Posterior cingulate gyrus (tissue), 11 donors: ENCODE results near the gene MYO18B.

ENCODE experiments used
- DNase-seq, 10 donors: peaks; one replicate each; pipeline versions ENCODE4 v3.0.0 to v3.0.0-alpha.2; 2020 to 2021; ENCODE audit warnings: mixed read lengths in 3 of 10
- intact Hi-C: fragments of 100-400 bp; cut with DNase I; formaldehyde crosslinking; loops from one replicate; pipeline ENCODE4 v1.15.1; 2023

Gene MYO18B

DNA sequence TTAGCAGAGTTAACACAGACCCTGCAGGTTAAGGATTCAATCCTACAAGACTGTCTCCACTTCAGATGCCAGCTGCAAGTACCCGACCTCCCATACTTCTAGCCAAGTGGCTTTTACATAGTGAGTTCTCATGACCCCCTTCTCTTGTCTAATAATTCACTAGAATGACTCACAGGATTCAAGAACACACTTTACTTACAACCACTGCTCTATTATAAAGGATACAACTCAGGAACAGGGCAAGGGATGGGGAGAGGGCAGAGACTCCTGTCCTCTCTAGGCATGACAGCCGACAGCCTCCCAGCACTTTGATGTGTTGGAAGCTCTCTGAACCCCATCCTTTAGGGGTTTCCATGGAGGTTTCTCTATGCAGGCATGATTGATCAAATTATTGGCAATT is 60.0 kb downstream of the MYO18B start:
- intact Hi-C loops = no loop called here
- peak in 1 of 10 donors; percentile 33 for DNase-seq

DNA sequence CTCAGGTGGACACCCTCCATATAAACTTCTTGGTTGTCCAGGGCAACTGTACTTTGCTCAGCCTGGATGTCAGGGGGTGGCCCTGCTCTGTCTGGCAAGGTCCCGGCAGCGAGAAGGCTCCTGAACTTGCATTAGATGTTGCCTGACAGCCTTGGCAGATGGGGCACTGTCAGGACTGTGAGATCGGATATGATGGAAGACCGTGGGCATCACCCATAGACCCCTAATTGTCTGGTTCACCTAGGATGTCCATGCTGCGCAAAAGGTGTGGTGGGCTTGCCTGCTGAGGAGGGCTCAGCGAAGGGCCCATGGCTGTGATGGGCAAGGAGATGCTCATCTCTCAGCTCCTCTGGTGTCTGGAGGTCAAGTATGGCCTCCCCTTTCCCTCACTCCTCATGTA is 62.7 kb downstream of the MYO18B start:
- DNase-seq = peak in 2 of 10 donors; percentile 29 to 44
- intact Hi-C loops = no loop called here

DNA sequence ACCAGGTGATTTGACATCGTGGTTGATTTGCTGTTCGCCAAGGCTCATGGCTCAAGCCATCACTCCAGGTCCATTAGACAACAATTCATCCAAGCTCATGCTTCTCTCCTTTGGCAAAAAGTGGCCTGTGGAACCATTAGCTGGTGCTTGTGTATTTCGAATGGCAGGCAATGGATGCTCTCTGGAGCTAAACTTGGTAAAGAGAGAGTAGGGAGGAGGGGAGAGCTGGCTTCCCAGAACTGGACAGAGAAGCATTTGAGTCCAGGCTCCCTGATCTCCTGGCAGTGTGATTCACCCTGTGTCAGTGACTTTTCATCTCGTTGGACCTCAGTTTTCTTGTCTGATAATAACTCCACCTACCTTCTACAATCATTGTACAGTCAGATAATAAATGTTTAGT is 64.6 kb downstream of the MYO18B start:
- intact Hi-C loops = no loop called here

DNA sequence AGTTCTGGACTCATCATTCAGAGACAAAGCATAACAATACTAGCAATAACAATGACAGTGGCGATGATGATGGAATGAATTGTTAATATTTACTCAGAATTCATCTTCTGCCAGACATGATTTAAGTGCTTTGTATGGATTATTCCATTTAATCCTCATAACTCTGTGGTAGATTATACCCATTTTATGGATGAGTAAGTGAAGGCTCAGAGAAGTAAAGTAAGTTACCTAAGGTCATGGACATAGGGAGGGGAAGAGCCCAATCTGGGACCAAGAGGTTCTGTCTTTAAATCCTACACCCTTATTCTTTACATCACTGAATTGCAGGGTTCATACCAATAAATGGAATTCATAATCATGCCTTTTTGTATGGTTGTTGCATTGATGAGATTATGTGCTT is 72.7 kb downstream of the MYO18B start:
- no peak for DNase-seq
- intact Hi-C loops = no loop called here

More for the DNA sequence above, 64.6 kb downstream of the MYO18B start:
- DNase-seq = no peak

DNA sequence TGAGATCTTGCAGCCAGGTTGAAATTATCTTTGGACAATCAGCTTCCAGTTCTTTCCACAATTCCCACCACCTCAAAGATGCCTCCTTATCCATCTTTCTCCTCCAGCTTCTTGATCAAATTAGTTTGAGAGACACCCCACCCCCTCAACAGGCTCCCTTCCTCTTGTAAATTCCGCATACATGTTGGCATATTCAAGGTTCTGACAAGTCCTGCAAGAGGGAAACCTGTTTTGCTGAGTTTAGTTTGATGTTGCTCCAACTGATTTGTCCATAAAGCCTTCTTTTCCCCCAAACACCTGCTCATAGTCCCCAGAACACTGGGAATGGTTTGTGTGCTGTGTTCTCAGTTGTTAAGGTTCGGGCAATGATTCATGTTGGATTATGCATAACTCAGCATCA is 73.6 kb downstream of the MYO18B start:
- intact Hi-C loops = no loop called here

DNA sequence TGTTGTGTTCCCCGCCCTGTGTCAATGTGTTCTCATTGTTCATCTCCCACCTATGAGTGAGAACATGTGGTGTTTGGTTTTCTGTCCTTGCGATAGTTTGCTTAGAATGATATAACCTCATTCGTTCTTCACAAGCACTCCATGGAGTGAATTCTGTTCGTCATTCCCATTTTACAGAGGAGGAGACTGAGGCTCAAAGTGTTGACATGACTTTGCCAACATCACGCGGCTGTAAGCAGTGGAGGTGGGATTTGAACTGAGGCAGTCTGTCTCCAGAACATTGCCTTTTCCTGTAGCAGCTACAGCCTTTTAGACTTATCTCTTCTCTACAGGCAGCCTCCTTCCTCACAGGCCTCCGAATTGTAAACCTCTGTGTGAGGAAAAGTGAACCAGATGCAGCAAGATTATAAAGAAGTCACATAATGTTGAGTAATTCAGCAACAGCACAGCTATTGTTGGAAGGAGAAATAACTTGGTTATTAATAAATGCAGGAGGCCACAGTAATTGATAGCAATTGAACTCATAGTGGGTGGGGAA is 74.6 kb downstream of the MYO18B start:
- intact Hi-C loops = no loop called here
- DNase-seq = no peak

More for the DNA sequence above, 73.6 kb downstream of the MYO18B start:
- DNase-seq = no peak

DNA sequence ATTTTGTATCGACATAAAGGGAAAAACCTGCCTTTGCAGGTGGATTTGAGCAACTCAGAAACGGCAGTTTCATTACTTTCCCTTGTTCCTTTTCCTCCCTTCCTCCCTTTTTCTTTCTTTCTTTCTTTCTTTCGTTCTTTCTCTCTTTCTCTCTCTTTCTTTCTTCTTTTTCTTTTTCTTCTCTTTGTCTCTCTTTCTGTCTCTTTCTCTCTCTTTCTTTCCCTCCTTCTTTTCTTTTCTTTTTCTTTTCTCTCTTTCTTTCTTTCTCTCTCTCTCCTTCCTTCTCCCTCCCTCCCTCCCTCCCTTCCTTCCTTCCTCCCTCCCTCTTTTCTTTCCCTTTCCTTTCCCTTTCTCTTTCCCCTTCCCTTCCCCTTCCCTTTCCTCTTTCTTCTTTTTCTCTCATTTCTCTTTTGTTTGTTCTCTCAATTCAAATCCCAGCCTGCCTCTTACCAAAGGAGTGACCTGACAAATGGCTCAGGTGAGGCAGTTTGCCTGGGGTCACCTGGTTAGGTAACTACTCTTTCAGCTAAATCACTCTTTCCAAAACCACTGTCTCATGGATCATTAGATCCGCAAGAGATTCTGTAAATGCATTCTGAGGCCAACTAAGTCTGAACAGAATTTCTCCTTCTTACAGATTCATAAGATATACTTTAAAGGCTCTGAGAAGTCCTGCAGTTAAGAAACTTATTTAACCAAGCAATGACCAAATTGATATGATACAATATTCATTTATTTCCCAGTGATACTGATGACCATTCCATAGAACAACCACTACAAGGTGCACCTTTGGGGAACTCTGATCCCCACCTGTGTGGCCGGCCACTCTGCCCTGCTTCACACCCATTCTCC is 75.3 kb downstream of the MYO18B start:
- intact Hi-C loops = no loop called here
- no peak for DNase-seq

DNA sequence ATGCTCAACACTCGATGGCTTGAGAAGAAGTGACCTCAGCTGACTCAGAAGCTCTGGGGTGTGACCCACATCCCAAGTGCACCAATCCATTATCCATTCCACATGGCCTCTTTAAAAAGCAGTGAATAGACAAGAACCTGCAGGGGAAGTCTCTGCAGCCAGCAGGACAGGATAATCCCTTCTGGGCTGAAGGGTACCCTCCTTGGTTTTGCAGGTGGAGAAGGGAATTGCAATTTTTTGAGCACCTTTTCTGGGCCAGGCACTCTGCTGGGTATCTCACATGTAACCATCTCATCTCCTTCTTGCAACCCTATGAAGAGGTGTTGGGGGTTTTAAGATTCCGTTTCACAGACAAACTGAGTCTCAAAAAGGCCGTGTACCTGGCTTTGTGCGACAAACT is 76.6 kb downstream of the MYO18B start:
- DNase-seq = no peak
- intact Hi-C loops = no loop called here

DNA sequence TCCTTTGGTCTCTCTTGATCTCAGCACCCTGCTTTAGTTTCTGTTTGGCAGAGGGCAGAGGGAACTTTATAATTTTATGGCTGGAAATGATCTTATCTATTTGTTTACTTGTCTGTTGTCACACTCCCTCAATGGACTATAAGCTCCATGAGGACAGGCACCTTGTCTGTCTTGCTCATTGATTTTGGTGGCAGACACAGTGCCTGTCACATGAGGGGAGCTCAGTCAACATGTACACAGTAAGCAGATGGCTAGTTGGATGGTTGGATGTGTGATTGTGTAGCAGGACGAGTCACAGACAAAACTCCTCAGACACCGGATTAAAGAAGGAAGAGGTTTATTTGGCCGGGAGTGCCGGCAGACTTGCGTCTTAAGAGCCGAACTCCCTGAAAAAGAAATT is 80.4 kb downstream of the MYO18B start:
- intact Hi-C loops = no loop called here
- no peak for DNase-seq

DNA sequence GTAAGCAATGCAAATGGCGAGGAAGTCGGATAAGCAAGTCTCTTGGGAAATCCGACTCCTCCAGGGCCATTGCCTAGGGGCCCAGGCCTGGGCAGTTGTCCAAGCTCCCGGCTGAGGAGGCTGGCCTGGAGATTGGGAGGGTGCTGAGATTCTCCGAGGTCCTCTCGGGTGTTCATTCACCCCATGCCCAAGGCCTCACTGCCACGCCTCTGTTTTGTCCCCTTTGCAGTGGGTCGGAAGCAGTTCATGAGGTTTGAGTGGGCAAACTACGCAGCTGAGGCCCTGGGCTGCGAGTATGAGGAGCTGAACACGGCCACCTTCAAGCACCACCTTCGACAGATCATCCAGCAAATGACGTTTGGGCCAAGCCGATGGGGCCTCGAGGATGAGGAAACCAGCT is 81.3 kb downstream of the MYO18B start:
- intact Hi-C loops = no loop called here
- DNase-seq = peak in 1 of 10 donors; percentile 55

DNA sequence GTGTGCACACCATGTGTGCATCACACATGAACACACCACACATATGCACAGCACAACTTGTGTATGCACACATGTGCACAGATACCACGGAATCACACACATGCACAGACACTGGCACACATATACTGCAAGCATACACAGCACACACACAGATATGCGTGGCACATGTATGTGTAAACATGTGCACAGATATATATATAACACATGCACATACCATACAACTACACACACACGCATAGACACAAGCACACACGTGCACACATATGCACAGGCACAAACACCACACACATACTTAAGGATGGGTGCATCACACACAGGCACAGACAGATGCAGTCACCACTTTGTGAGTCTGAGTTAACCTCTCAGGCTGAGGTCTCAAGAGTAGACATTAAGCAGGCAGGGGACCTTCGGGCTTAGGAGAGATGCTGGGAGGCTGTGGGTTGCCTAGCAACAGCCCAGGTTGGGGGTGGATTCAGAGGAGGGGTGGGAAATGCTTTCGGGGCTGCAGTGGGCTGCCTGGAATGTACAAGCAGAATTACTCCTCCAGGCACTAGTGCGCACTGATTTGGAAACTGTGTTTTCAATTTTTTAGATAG is 82.9 kb downstream of the MYO18B start:
- intact Hi-C loops = no loop called here
- DNase-seq = peak in 1 of 10 donors; percentile 47

DNA sequence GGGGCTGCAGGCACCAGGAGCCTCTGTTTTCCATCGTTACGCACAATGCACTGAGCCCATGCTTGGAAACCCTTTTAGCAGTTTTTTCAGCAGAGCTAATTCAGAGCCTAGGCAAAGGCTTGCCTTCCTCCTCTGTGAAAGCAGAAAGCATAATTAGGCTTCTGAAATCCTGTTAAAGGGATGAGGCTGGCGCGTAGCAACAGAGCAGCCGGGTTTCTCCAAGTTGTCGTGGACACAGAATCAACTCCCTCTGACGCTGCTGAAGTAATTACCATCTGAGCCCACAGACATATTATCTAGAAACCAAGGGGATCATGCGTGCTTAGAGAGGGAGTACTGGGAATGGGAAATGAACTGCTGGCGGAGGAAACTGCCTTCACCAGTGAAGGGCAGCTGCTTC is 85.4 kb downstream of the MYO18B start:
- DNase-seq = peak in 4 of 10 donors; percentile 25 to 40 (median 35)

DNA sequence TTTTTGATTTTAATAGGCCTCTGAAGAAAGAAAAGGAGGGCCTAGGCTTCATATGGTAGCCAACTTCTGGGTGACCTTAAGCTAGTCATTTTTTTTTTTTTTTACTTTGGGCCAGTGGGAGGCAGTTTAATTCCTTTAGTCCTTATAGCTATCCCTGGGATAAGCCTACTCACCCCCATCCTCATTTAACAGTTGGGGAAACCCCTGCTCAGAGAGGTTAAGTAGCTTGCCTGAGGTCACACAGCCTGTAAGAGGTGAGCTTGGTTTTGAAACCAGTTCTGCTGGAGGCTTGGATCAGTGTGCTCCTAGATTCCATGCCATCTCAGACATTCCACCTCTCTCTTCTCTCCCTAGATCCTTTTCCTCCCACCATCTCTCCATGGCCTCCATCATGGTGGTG is 86.4 kb downstream of the MYO18B start:
- no peak for DNase-seq
- intact Hi-C loops = no loop called here

More for the DNA sequence above, 85.4 kb downstream of the MYO18B start:
- intact Hi-C loops = no loop called here

DNA sequence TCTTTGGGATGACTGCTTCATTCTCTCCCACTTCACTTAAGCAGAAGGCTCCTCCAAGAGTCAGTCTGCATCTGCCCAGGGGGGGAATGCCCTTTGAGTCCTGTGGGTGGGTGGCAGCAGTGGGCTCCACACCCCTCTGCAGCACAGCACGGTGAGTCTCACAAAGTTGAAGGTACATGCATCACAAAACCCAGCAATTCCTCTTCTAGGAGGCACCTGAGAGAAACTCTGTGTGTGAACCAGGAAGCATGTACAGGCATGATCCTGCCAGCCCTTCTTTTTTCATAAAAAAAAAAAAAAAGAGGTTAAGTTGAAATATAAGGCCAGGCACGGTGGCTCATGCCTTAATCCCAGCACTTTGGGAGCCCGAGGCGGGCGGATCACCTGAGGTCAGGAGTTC is 87.2 kb downstream of the MYO18B start:
- intact Hi-C loops = no loop called here
- no peak for DNase-seq

DNA sequence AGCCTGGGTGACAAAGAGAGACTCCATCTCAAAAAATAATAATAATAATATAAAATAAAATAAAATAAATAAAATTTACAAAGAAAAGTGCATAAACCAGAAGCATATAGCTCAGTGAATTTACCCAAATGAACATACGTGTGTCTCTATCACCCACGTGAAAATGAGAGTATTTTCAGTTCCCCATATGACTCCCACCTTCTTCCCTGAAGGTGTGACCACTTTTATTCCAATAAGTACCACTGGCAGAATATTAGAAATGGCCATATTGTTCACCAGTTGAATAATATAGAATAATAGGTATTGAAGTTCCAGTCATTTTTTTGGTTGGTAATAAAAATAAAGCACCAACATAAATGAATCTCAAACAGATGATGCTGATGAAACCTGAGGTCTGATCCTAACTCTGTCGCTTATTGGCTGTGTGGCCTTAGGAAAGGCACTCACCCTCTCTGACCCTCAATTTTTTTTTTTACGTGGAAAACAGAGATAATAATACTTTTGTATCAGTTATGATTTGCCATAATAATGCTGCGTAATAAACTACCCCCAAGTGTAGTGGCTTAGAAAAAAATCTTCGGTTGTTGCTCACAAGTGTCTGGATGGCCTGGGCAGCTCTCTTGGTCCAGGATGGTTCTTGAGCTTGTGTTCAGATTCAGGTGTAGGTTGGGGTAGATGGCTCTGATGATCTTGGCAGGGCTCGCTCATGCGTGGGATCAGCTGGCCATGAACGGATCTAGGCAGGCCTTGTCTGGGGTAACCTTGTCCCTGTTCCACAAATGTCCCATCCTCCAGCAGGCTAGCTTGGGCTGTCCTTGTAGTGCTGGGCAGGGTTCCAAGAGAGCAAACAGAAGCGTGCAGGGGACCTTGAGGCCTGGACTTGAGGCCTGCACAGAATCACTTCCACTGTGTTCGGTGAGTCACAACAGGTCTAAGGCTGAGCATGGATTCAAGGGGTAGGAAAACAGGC is 88.1 kb downstream of the MYO18B start:
- intact Hi-C loops = no loop called here
- DNase-seq = no peak

DNA sequence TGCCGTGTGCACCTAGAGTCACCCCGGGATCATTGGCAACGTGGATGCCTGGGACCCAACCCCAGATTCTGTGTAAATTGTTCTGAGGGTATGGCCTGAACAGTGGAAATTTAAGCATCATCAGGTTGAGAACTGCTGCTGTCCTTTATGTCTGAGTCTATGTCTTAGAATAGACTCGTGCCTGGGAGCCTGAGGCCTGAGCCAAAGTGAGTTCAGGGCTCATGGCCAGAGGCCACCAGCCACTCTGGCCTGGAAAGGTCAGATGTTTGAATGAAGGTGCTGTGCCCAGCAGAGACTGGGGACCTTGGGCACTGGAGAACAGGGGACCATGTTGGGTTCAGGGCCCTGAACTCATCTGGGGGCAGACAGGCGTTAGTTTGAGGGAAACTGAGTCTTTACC is 91.1 kb downstream of the MYO18B start:
- no peak for DNase-seq
- intact Hi-C loops = no loop called here

DNA sequence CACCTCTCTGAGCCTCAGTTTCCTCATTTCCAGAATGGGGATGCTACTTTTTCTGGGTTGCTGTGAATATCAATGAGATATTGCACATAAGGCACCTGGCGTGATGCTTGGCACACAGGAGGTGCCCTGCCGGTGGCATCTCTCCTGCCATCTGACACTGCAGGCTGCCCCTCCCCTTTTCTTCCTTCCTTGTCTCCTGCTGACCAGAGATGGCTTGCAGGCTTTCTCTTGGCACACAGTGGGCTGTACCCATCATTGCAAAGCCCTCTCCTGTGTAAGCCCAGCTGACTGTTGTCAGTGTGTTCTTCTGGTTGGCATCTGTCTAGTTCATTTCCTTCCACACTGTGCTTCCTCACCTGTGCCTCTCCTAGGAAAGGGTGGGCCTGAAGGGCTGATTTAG is 91.7 kb downstream of the MYO18B start:
- DNase-seq = no peak
- intact Hi-C loops = no loop called here

DNA sequence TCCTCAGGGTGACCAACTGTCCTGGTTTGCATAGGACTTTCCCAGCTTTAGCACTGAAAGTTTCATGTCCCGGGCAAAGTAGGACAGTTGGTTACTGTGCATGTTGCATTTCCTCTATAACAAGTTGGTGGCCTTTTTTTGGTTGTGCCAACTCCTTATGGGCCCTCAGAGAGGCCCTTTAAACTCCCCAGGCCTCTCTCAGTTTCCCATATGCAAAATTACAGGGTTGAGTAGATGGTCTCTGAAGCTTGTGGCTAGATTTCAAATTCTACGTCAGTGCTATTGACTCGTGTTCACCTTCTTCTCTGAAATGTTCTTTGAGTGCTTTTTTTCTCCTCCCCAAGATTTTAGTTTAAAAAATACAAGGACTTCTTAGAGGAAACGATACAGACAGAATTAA is 92.5 kb downstream of the MYO18B start:
- DNase-seq = no peak
- intact Hi-C loops = no loop called here

DNA sequence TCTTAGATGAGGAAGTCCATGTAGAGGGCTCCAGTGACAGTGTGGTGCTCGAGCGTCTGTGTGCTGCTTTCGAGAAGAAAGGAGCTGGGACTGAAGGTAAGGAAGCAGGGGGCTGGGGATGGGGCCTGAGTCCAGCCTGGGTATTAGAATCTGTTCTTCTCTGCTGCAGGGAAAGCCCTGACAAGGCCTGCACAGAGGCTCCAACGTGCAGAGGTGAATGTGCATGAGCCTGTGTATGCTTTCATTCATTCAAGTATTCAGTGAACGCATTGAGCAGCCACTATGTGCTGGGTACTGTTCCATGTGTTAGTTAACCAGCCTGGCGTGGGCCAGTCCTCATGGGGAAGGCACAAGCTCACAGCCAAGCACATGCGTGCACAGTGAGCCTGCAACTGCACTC is 93.4 kb downstream of the MYO18B start:
- no peak for DNase-seq
- intact Hi-C loops = no loop called here

DNA sequence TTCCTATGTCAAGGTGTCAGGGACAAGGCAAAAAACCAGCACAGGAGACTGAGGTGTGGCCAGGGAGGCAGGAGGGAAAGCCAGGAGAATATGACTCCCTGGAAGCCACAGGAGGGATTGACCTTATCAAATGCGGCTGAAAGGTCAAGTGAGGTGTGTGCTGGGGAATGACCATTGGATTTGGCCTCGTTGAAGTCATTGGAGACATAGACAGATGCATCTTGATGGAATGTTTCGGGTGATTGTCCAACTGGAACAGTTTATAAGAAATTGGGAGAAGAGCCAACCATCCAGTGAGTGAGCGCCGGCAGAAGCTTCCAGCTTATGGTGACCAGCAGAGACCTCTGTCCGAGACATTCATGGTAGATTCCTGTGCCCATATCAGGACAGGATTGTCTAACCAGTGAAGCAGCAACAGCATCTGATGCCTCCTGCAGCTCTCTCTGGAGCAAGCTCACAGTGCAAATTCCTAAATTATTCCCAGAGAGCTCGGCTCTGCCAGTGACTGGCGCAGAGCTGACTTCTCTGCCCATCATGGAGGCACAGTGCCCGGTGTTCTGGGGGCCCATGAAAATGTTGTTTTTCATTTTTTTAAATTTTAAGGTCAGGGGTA is 95.4 kb downstream of the MYO18B start:
- DNase-seq = no peak
- intact Hi-C loops = no loop called here
